Right cardiac atrium (tissue), 5 donors: Measurements from ENCODE around the gene PRKCE. TPM values are rescaled to one million over a fixed set of nuclear protein-coding genes. Genes with fewer than 3 reads are reported as not detected.

ENCODE experiments used
- ATAC-seq, 2 donors: fragments of 200-7000 bp; cut with Tn5 transposase; one replicate each; pipeline versions ENCODE4 v1.8.0 to v1.9.1; 2020; ENCODE audit warnings: moderate library complexity in 2 of 2, mild to moderate bottlenecking in 1 of 2
- DNase-seq, 3 donors: peaks; one replicate each; pipeline ENCODE4 v3.0.0-alpha.2; 2020
- H3K27ac ChIP-seq: one replicate; pipeline ENCODE4 v1.5.1; 2013; ENCODE audit warnings: mild to moderate bottlenecking, low read length, control low read depth, moderate library complexity
- H3K27me3 ChIP-seq: one replicate; pipeline ENCODE4 v1.6.1; 2013; ENCODE audit not compliant: control insufficient read depth, insufficient read depth
- H3K4me1 ChIP-seq: one replicate; pipeline ENCODE4 v1.6.1; 2013; ENCODE audit warnings: low read length; ENCODE audit not compliant: control insufficient read depth, insufficient read depth
- H3K4me3 ChIP-seq: one replicate; pipeline ENCODE4 v1.5.1; 2013; ENCODE audit warnings: low read length, control low read depth
- H3K9me3 ChIP-seq: one replicate; pipeline ENCODE4 v1.6.1; 2013; ENCODE audit warnings: low read length; ENCODE audit not compliant: control insufficient read depth
- WGBS: extraction: QIAGEN DNeasy Blood & Tissue Kit; methylation state at CpG from one replicate; pipeline ENCODE4 v1.1.7; 2013; 5-methylcytosine and 5-hydroxymethylcytosine counted together
- intact Hi-C, 4 donors: fragments of 100-400 bp; cut with DNase I; formaldehyde crosslinking; loops; one replicate each; pipeline versions ENCODE4 v1.11.0 to v1.14.0; 2022 to 2023
- polyA plus RNA-seq: library from polyadenylated mRNA; stranded (reverse); fragments of 200-250 nt; gene quantifications from one replicate; pipeline ENCODE4 v1.2.3, GENCODE V29; 2013
- total RNA-seq, 4 donors: library from RNA; stranded (reverse); fragmentation: NEBNext Ultra II Directional; extraction: Animal tissue kit (Norgen Biotek cat#: 25700); gene quantifications; one replicate each; pipeline ENCODE4 v1.2.1, GENCODE V29; 2021
- donor health status: healthy with polysubstance abuse.
- donor health status: DM: no; HTN: yes; CAD: no.
- donor health status: DM: no; HTN: no; CAD: no.
- donor health status: DM: no; HTN: yes; CAD: no; lungs with severe emphysema.
- donor health status: DM: yes; HTN: yes; CAD: no.

PRKCE gene
- total and polyA plus RNA-seq, 5 donors, result 5.5 to 19.7 (median 18.7) TPM

GRCh38 chr2:45874344-45874743 is 222.9 kb downstream of the PRKCE start:
- peaks cover 21% of the 10 kb centered on the region for H3K4me1 ChIP-seq
- no peaks in the 10 kb centered on the region for H3K27me3 ChIP-seq
- no peak overlapping the region for H3K4me3 ChIP-seq
- 42% methylated on average over 3 of the region's 3 CpGs for WGBS
- ATAC-seq, result peak; percentile 90 to 91
- intact Hi-C loops, result no loop called here
- peak; percentile 82 to 92 (median 91) for DNase-seq
- H3K9me3 ChIP-seq, result peaks cover 2% of the 10 kb centered on the region
- no peak overlapping the region for H3K27ac ChIP-seq

GRCh38 chr2:45876611-45877010 is 225.1 kb downstream of the PRKCE start:
- no peaks in the 10 kb centered on the region for H3K27me3 ChIP-seq

GRCh38 chr2:45879406-45879805 is 227.9 kb downstream of the PRKCE start:
- DNase-seq (no peak), ATAC-seq (no peak)
- Histone ChIP-seq H3K4me1 (peaks cover 21% of the 10 kb centered on the region), H3K27ac (no peak overlapping the region), H3K27me3 (no peaks in the 10 kb centered on the region), H3K4me3 (no peak overlapping the region), H3K9me3 (peaks cover 2% of the 10 kb centered on the region)
- intact Hi-C loops, result no loop called here
- WGBS, result 93% methylated on average over 6 of the region's 6 CpGs

More at GRCh38 chr2:45876611-45877010, 225.1 kb downstream of the PRKCE start:
- intact Hi-C loops, result no loop called here
- Histone ChIP-seq H3K4me1 (peaks cover 15% of the 10 kb centered on the region), H3K27ac (no peak overlapping the region), H3K4me3 (no peak overlapping the region), H3K9me3 (peaks cover 2% of the 10 kb centered on the region)
- DNase-seq (no peak), ATAC-seq (no peak)
- 91% methylated on average over 2 of the region's 2 CpGs for WGBS

- intact Hi-C loops, result loop anchor here in 1 of 4 donors (10.0 kb wide), 1 partner anchor 55 kb away; no protein-coding TSS in a partner anchor
- no peak overlapping the region for H3K27ac ChIP-seq
- ATAC-seq (no peak), DNase-seq (no peak)
- no peak overlapping the region for H3K4me3 ChIP-seq
- 97% methylated on average over 2 of the region's 2 CpGs for WGBS
- peaks cover 20% of the 10 kb centered on the region for H3K4me1 ChIP-seq
- no peaks in the 10 kb centered on the region for H3K27me3 ChIP-seq
- H3K9me3 ChIP-seq, result peaks cover 2% of the 10 kb centered on the region
These were observed 228.5 kb downstream of the PRKCE start for GRCh38 chr2:45879936-45880335.

DNA sequence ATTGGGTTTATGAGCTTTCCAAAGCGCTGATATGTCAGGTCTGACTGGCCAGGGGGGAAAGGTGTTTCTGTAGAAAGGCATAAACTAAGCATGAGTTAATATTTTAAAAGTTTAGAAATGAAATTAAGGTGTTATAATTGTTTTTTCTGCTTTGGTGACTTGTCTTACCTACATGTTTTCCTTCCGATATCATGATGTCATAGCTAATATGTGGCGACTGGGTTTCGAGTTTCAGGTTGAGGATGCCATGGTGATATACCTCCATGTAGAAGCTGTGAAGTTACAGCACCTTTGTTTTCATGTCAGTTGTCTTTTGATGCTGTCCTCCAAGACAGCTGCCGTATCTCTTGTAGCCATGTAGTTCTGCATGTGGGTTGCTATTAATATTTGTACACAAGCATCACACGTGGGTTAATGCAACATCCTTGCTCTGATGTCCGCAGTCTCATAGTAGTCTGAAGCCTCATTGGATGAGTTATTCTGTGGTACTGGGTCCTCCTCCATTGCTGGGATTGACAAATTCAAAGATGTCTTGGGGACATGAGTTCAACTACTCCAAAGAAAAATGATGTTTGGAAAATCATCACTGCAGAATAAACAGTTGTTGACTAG is 230.6 kb downstream of the PRKCE start:
- no peak overlapping the region for H3K27ac ChIP-seq
- peaks cover 26% of the 10 kb centered on the region for H3K4me1 ChIP-seq
- DNase-seq, result no peak
- H3K9me3 ChIP-seq, result no peaks in the 10 kb centered on the region
- ATAC-seq, result no peak
- intact Hi-C loops, result loop anchor here in 1 of 4 donors (10.0 kb wide), 1 partner anchor 53 kb away; no protein-coding TSS in a partner anchor
- no peak overlapping the region for H3K4me3 ChIP-seq
- H3K27me3 ChIP-seq, result no peaks in the 10 kb centered on the region
- whole genome bisulfite sequencing, result 86% methylated on average over 7 of the region's 7 CpGs

GRCh38 chr2:45882707-45883602 is 231.5 kb downstream of the PRKCE start:
- DNase-seq, result peak; percentile 55 to 86 (median 85)

GRCh38 chr2:45883603-45884000 is 232.1 kb downstream of the PRKCE start:
- intact Hi-C loops, result loop anchor here in 1 of 4 donors (10.0 kb wide), 1 partner anchor 51 kb away; no protein-coding TSS in a partner anchor
- H3K27ac ChIP-seq, result no peak overlapping the region
- no peak for DNase-seq
- H3K27me3 ChIP-seq, result no peaks in the 10 kb centered on the region
- peaks cover 32% of the 10 kb centered on the region for H3K4me1 ChIP-seq
- ATAC-seq, result peak in 1 of 2 donors; percentile 21
- no peaks in the 10 kb centered on the region for H3K9me3 ChIP-seq
- H3K4me3 ChIP-seq, result no peak overlapping the region
- WGBS, result 56% methylated on average over 3 of the region's 3 CpGs

More at GRCh38 chr2:45882707-45883602, 231.5 kb downstream of the PRKCE start:
- peak overlapping the region; percentile 51 for H3K27ac ChIP-seq
- no peaks in the 10 kb centered on the region for H3K27me3 ChIP-seq
- peaks cover 32% of the 10 kb centered on the region for H3K4me1 ChIP-seq
- H3K9me3 ChIP-seq, result no peaks in the 10 kb centered on the region
- 44% methylated on average over 21 of the region's 21 CpGs for WGBS
- no peak overlapping the region for H3K4me3 ChIP-seq
- peak; percentile 58 to 78 for ATAC-seq
- intact Hi-C loops, result loop anchor here in 1 of 4 donors (10.0 kb wide), 1 partner anchor 52 kb away; no protein-coding TSS in a partner anchor

DNA sequence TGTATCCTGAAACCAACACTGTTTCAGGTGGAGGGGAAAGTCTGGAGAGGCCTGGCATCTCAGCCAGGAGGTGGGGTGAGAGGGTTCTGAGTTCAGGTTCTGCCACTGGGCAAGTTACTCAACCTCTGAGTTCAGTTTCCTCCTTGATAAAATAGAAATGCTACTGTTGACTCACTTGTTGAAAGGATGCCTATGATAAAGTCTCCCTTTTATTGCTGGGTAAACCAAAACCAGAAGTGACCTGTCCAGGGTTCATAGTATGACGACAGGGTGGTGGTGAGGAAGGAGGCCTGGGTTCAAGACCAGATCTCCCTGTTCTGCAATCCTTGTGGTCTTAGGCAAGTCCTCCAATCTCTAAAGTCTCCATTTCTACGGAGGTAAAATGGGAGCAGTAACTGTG is 232.7 kb downstream of the PRKCE start:
- intact Hi-C loops, result loop anchor here in 1 of 4 donors (10.0 kb wide), 1 partner anchor 51 kb away; no protein-coding TSS in a partner anchor
- H3K9me3 ChIP-seq, result no peaks in the 10 kb centered on the region
- no peaks in the 10 kb centered on the region for H3K27me3 ChIP-seq
- H3K27ac ChIP-seq, result no peak overlapping the region
- ATAC-seq (no peak), DNase-seq (no peak)
- H3K4me1 ChIP-seq, result peaks cover 34% of the 10 kb centered on the region
- WGBS, result 46% methylated on average over 2 of the region's 2 CpGs
- no peak overlapping the region for H3K4me3 ChIP-seq

DNA sequence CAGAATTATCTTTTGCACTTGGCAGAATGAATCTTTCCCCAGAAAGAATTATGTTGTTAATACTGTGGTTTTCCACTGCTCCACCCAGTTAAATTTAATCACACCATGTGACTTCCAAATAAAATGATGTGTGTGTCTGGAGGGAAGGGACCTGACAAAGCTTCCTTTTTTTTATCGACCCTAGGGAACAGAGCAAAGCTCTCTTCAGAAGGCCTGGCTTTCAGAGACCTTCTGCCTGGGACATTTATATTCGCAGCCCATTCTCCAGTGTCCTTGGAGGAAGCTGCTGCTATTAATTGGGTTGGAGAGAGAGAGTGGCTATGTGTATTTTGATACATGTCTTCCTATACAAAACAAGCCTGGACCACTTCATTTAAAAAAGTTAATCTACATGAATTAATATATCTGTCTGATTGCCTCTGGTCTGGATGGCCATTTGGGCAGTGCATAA is 233.7 kb downstream of the PRKCE start:
- H3K4me3 ChIP-seq, result no peak overlapping the region
- peaks cover 37% of the 10 kb centered on the region for H3K4me1 ChIP-seq
- H3K27me3 ChIP-seq, result no peaks in the 10 kb centered on the region
- WGBS, result 11% methylated on average over 2 of the region's 2 CpGs
- ATAC-seq, result peak; percentile 75 to 82
- intact Hi-C loops, result loop anchor here in 1 of 4 donors (10.0 kb wide), 1 partner anchor 50 kb away; no protein-coding TSS in a partner anchor
- no peak for DNase-seq
- H3K9me3 ChIP-seq, result no peaks in the 10 kb centered on the region
- peak overlapping the region; percentile 79 for H3K27ac ChIP-seq

- intact Hi-C loops, result loop anchor here in 1 of 4 donors (10.0 kb wide), 1 partner anchor 49 kb away; no protein-coding TSS in a partner anchor
- ATAC-seq, result no peak
- 22% methylated on average over 3 of the region's 3 CpGs for WGBS
- peaks cover 37% of the 10 kb centered on the region for H3K4me1 ChIP-seq
- DNase-seq, result no peak
- H3K4me3 ChIP-seq, result no peak overlapping the region
- no peaks in the 10 kb centered on the region for H3K27me3 ChIP-seq
- no peaks in the 10 kb centered on the region for H3K9me3 ChIP-seq
- peak overlapping the region; percentile 63 for H3K27ac ChIP-seq
These were observed 234.7 kb downstream of the PRKCE start for GRCh38 chr2:45886171-45886663.
